Parathyroid adenoma (tissue), 2 donors: Measurements from ENCODE around the gene RAP1GAP2.

Experiments
- H2AFZ ChIP-seq: fragments of 300-600 bp; sonication (generic); one replicate; pipeline ENCODE4 v1.7.0; 2017; ENCODE audit warnings: antibody characterized with exemption, mild to moderate bottlenecking
- H3K27ac ChIP-seq: fragments of 300-600 bp; sonication (generic); one replicate; pipeline ENCODE4 v1.7.0; 2017
- H3K27me3 ChIP-seq: fragments of 300-600 bp; sonication (generic); one replicate; pipeline ENCODE4 v1.7.0; 2017; ENCODE audit warnings: low read length; ENCODE audit not compliant: control insufficient read depth, insufficient read depth
- H3K36me3 ChIP-seq: fragments of 300-600 bp; sonication (generic); one replicate; pipeline ENCODE4 v1.7.0; 2017; ENCODE audit warnings: low read length; ENCODE audit not compliant: control insufficient read depth, insufficient read depth
- H3K4me1 ChIP-seq: fragments of 300-600 bp; sonication (generic); one replicate; pipeline ENCODE4 v1.7.0; 2017; ENCODE audit warnings: control low read depth
- H3K4me2 ChIP-seq: fragments of 300-600 bp; sonication (generic); one replicate; pipeline ENCODE4 v1.7.0; 2017; ENCODE audit warnings: low read length
- H3K4me3 ChIP-seq: fragments of 300-600 bp; sonication (generic); one replicate; pipeline ENCODE4 v1.7.0; 2017; ENCODE audit warnings: low read depth, low read length
- H3K79me2 ChIP-seq: fragments of 300-600 bp; sonication (generic); one replicate; pipeline ENCODE4 v1.7.0; 2017; ENCODE audit warnings: control low read depth
- H3K9ac ChIP-seq: fragments of 300-600 bp; sonication (generic); one replicate; pipeline ENCODE4 v1.7.0; 2017; ENCODE audit warnings: mild to moderate bottlenecking
- H3K9me3 ChIP-seq: fragments of 300-600 bp; sonication (generic); one replicate; pipeline ENCODE4 v1.7.0; 2017; ENCODE audit warnings: low read length; ENCODE audit not compliant: control insufficient read depth
- TF ChIP-seq, protein P1 (sequence below): fragments of 300-600 bp; sonication (generic); IDR thresholded peaks from one replicate; pipeline ENCODE4 v1.7.0; 2017; ENCODE audit warnings: antibody characterized with exemption, mild to moderate bottlenecking
- donor health status: primary hyperparathyroidism.

Gene RAP1GAP2

DNA sequence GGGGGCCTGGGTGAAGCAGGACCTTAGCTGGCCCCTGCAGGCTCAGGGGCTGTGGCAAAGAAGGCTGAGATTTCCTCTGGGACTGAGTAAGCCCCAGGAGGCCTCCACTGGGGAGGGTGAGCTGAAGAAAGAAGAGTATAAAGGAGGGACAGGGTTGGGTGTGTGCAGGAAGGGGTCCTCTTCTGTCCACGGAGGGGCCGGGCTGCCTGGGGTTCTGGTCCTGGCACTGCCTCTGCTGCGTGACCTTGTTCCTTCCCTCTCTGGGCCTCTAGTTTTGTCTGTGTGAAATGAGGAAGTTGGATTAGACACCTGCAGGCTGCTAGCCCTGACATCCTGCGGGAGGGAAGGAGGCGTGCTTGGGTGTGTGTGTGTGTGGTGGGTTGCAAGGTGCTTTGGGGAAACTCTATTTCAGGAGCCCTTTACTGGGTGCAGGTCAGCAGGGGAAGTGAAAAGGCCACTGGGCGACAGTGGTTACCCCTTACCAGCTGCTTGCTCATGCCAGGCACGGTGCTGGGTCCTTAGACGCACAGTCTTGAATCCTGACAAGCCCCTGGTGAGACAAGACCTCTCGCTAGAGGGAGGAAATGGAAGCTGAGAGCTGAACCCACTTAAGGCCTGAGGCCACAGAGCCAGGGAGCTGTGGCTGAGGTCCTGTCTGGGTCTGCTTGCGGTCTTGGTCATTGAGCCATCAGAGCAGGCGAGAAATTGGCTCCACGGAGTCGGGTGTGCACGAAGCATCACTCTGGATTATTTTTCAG is 206.5 kb downstream of the RAP1GAP2 start:
- no peak overlapping the region for H3K27ac ChIP-seq

DNA sequence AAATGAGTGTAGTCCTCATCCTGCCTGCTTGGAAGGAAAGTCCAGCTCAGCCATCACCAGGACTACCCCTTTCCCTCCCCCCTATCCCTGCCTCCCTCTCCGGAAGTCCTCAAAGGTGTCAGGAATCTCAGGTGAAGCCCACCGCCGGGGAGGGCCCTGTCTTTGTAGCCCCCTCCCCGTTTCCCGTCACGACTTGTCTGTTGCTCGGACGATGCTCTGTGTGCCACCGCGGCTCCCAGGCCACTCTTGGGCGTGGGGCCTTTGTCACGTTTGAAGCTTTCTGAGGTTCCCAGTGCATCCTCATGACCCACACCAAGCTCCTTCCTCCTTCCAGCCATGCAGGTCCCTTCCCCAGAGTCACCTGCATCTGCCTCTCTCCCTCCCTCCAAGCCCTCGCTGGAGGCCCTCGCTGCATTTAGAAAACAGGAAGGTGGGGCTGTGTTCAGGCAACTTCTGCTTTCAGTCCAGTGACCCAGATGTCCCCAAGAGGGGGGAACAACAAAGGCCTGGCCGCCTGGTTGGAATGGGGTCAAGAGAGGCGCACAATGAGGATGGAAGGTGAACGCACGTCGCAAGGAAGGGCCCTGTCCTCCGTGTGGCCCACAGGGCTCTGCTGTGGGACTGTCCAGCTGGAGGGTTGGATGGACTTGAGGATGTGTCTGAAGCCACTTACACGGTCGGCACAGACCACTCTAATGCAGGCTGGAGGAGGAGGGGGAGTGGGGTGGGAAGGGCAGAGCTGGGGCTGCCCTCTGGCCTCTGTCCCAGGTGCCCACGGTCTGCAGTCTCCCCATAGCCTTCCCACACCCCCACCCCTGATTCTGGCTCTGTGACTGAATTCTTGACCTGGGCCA is 207.3 kb downstream of the RAP1GAP2 start:
- H2AFZ ChIP-seq: peak overlapping the region; percentile 90
- H3K27me3 ChIP-seq: no peaks in the 10 kb centered on the region
- peak overlapping the region; percentile 16 for H3K4me3 ChIP-seq
- peak overlapping the region; percentile 76 for H3K4me2 ChIP-seq
- H3K9ac ChIP-seq: no peak overlapping the region
- no peaks in the 10 kb centered on the region for H3K36me3 ChIP-seq
- peak overlapping the region; percentile 83 for H3K27ac ChIP-seq
- H3K4me1 ChIP-seq: peaks cover 21% of the 10 kb centered on the region
- TF ChIP-seq, protein P1, sequence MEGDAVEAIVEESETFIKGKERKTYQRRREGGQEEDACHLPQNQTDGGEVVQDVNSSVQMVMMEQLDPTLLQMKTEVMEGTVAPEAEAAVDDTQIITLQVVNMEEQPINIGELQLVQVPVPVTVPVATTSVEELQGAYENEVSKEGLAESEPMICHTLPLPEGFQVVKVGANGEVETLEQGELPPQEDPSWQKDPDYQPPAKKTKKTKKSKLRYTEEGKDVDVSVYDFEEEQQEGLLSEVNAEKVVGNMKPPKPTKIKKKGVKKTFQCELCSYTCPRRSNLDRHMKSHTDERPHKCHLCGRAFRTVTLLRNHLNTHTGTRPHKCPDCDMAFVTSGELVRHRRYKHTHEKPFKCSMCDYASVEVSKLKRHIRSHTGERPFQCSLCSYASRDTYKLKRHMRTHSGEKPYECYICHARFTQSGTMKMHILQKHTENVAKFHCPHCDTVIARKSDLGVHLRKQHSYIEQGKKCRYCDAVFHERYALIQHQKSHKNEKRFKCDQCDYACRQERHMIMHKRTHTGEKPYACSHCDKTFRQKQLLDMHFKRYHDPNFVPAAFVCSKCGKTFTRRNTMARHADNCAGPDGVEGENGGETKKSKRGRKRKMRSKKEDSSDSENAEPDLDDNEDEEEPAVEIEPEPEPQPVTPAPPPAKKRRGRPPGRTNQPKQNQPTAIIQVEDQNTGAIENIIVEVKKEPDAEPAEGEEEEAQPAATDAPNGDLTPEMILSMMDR: no peak
- no peaks in the 10 kb centered on the region for H3K79me2 ChIP-seq
- H3K9me3 ChIP-seq: no peaks in the 10 kb centered on the region

More for the DNA sequence above, 206.5 kb downstream of the RAP1GAP2 start:
- H3K9ac ChIP-seq: no peak overlapping the region
- no peaks in the 10 kb centered on the region for H3K9me3 ChIP-seq
- no peaks in the 10 kb centered on the region for H3K79me2 ChIP-seq
- no peak overlapping the region for H2AFZ ChIP-seq
- TF ChIP-seq, protein P1: no peak
- peaks cover 21% of the 10 kb centered on the region for H3K4me1 ChIP-seq
- no peaks in the 10 kb centered on the region for H3K36me3 ChIP-seq
- H3K27me3 ChIP-seq: no peaks in the 10 kb centered on the region
- no peak overlapping the region for H3K4me3 ChIP-seq
- no peak overlapping the region for H3K4me2 ChIP-seq

DNA sequence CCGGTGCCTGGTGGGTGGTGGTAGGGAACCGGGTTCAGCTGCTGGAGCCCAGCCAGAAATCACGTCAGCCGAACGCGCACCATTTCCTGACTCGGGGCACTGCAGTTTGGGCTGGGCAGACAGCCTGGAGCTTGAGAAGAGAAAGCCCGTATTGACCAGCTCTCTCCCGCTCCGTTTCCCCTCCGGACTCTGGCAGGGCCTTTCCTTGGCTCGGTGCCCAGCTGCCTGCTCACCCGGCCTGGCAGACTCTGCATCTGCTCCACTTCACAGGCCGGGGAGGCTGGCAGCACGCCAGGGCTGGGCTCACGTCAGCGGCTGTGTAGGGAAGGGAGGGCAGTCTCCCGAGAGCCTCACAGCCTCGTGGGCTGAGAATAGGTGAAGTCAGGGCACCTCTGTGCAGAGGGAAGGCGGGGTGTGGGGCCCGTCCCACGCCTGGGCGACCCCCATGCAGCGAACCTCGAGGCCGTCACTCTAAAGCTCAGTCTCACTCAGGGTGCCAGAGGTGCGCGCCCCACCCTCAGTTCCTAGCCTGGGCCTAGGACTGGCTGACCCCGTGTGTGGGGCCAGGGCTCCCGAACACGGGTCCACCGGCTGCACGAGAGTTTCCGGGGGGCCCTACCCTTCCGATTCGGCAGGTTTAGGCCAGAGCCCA is 208.0 kb downstream of the RAP1GAP2 start:
- Histone ChIP-seq H3K9me3 (no peaks in the 10 kb centered on the region), H3K27me3 (no peaks in the 10 kb centered on the region), H3K4me1 (peaks cover 21% of the 10 kb centered on the region), H3K4me3 (peak overlapping the region; percentile 18), H2AFZ (peak overlapping the region; percentile 90), H3K36me3 (no peaks in the 10 kb centered on the region), H3K79me2 (no peaks in the 10 kb centered on the region), H3K4me2 (peak overlapping the region; percentile 76), H3K27ac (peak overlapping the region; percentile 83), H3K9ac (no peak overlapping the region)
- TF ChIP-seq, protein P1: no peak

DNA sequence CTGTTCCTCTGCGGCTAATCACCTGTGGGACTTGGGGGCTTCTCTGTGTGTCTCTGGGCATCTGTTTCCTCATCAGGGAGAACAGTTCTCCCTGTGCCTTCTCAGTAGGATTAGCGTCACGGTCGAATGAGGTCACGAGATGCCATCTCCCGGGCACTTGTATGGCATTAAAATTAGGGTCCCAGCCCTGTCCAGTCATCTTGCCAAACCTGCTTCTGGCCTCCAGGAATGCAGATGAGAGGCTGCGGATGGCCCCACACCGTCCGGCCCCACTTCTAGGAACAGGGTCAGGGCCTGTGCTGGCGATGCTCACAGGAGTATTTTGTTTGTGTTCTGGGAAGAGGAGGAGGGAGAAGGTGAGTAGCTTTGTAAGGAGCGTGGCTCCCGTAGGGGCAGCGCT is 208.7 kb downstream of the RAP1GAP2 start:
- H3K9ac ChIP-seq: no peak overlapping the region
- peak overlapping the region; percentile 18 for H3K4me3 ChIP-seq
- H2AFZ ChIP-seq: peak overlapping the region; percentile 90
- TF ChIP-seq, protein P1: no peak
- no peaks in the 10 kb centered on the region for H3K36me3 ChIP-seq
- H3K4me1 ChIP-seq: peaks cover 21% of the 10 kb centered on the region
- no peaks in the 10 kb centered on the region for H3K9me3 ChIP-seq
- no peaks in the 10 kb centered on the region for H3K79me2 ChIP-seq
- H3K4me2 ChIP-seq: peak overlapping the region; percentile 76
- H3K27me3 ChIP-seq: no peaks in the 10 kb centered on the region
- peak overlapping the region; percentile 83 for H3K27ac ChIP-seq
